B cell (primary cell): Measurements from ENCODE around the gene SNX6.

Source experiments
- CTCF ChIP-seq: fragments of 200-600 bp; IDR thresholded peaks from one replicate; pipeline ENCODE4 v1.8.0; 2022; ENCODE audit warnings: antibody characterized with exemption, mild to moderate bottlenecking
- EZH2 ChIP-seq: IDR thresholded peaks from 2 replicates; pipeline ENCODE4 v1.6.1; 2012; ENCODE audit warnings: borderline replicate concordance, low read depth, mild to moderate bottlenecking, moderate library complexity, low read length; ENCODE audit not compliant: insufficient read depth, poor library complexity, severe bottlenecking

- no peak for TF ChIP-seq CTCF
- no peak for TF ChIP-seq EZH2
These were observed 46.7 kb upstream of the SNX6 start for GRCh38 chr14:34676516-34677211.
